ENCODE results near the gene CCDC148.

CCDC148 gene

DNA sequence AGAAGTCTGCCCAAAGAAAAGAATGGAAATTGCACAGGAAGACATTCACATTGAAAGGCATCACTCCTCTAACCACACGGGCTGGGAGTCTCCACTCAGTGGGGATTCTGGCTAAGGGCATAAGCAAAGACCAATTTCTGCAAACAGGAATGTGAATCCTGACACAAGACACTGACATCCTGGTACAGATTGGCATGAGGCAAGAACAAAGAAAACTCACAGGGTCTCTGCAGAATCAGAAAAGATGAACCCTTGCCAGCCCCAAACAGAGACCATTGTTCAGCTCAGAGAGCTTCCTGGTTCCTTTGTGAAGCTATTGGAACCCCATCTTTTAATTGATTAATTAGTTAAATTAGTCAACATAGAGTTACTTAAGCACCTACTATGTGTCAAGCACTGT lies 272.6 kb downstream of the CCDC148 start:
- TF ChIP-seq FOXP2 (optimal IDR thresholded peaks at IDR 0.05; ENCODE audit: borderline replicate concordance, extremely low read depth, extremely low read length, insufficient read depth) = no peak
- TF ChIP-seq, protein P1, sequence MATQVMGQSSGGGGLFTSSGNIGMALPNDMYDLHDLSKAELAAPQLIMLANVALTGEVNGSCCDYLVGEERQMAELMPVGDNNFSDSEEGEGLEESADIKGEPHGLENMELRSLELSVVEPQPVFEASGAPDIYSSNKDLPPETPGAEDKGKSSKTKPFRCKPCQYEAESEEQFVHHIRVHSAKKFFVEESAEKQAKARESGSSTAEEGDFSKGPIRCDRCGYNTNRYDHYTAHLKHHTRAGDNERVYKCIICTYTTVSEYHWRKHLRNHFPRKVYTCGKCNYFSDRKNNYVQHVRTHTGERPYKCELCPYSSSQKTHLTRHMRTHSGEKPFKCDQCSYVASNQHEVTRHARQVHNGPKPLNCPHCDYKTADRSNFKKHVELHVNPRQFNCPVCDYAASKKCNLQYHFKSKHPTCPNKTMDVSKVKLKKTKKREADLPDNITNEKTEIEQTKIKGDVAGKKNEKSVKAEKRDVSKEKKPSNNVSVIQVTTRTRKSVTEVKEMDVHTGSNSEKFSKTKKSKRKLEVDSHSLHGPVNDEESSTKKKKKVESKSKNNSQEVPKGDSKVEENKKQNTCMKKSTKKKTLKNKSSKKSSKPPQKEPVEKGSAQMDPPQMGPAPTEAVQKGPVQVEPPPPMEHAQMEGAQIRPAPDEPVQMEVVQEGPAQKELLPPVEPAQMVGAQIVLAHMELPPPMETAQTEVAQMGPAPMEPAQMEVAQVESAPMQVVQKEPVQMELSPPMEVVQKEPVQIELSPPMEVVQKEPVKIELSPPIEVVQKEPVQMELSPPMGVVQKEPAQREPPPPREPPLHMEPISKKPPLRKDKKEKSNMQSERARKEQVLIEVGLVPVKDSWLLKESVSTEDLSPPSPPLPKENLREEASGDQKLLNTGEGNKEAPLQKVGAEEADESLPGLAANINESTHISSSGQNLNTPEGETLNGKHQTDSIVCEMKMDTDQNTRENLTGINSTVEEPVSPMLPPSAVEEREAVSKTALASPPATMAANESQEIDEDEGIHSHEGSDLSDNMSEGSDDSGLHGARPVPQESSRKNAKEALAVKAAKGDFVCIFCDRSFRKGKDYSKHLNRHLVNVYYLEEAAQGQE (IDR thresholded peaks at IDR 0.05; ENCODE audit: insufficient read depth in 1 of 2, low read depth in 2 of 2, low read length in 2 of 2) = no peak
- no peak for TF ChIP-seq SIN3A (IDR thresholded peaks at IDR 0.05; ENCODE audit: borderline replicate concordance, insufficient read depth, low read length)
- no peak for TF ChIP-seq TAF1 (IDR thresholded peaks at IDR 0.05; ENCODE audit: borderline replicate concordance, insufficient read depth, low read length)
- TF ChIP-seq POLR2AphosphoS5 (IDR thresholded peaks at IDR 0.05; ENCODE audit: low read depth, low read length) = no peak

DNA sequence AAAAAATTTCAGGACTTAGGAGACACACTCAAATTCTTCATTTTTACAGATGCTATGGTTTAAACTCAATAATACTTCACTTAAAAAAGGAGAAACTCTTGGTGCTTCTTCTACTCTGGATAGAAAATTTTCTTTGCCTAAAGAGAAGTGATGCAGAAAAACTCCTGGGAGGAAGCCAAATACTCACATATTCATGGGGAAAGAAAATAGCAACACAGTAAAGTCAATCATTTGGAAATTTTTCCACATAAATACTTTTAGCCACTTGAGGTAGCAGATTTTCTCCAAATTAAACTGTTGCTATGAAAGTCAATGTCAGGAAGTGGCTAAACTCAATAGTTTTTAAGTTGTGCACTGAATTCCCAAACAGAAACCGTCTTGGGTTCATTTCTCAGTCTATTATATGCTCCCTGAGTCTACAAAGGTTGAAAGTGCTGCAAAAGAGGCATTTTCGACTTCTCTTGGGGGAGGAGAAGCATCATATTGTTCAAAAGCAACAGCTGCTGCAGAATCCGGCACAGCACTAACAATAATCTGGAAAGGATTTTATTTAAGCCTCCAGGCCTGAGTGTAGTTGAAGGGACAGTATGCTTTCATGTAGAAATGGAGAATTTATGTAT lies 273.8 kb downstream of the CCDC148 start:
- TF ChIP-seq POLR2AphosphoS5 (IDR thresholded peaks at IDR 0.05; ENCODE audit: low read depth, low read length) = no peak
- no peak for TF ChIP-seq TAF1 (IDR thresholded peaks at IDR 0.05; ENCODE audit: borderline replicate concordance, insufficient read depth, low read length)
- TF ChIP-seq SIN3A (IDR thresholded peaks at IDR 0.05; ENCODE audit: borderline replicate concordance, insufficient read depth, low read length) = no peak
- no peak for TF ChIP-seq FOXP2 (optimal IDR thresholded peaks at IDR 0.05; ENCODE audit: borderline replicate concordance, extremely low read depth, extremely low read length, insufficient read depth)
- TF ChIP-seq, protein P1 (IDR thresholded peaks at IDR 0.05; ENCODE audit: insufficient read depth in 1 of 2, low read depth in 2 of 2, low read length in 2 of 2) = no peak

DNA sequence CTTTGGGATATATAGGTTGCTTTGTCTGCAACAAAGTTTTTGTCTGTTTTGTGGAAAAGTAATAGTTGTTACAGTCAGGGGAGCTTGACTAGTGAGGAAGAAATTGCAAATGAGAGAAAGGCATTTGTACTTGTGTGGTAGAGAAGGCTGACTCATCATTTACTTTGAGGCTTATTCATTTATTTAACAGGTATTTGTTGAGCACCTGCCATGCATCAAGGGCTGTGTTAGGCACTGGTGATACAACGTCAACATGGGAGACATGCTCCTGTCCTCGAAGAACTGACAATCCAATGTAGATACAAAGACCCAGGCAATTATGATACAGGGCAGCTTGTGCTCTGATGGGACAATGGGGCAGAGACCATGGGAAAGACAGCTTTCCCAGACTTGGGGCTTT lies 275.4 kb downstream of the CCDC148 start:
- TF ChIP-seq POLR2AphosphoS5 (IDR thresholded peaks at IDR 0.05; ENCODE audit: low read depth, low read length) (no peak), TAF1 (IDR thresholded peaks at IDR 0.05; ENCODE audit: borderline replicate concordance, insufficient read depth, low read length) (no peak), FOXP2 (optimal IDR thresholded peaks at IDR 0.05; ENCODE audit: borderline replicate concordance, extremely low read depth, extremely low read length, insufficient read depth) (no peak), SIN3A (IDR thresholded peaks at IDR 0.05; ENCODE audit: borderline replicate concordance, insufficient read depth, low read length) (no peak)
- TF ChIP-seq, protein P1 (IDR thresholded peaks at IDR 0.05; ENCODE audit: insufficient read depth in 1 of 2, low read depth in 2 of 2, low read length in 2 of 2) = no peak

DNA sequence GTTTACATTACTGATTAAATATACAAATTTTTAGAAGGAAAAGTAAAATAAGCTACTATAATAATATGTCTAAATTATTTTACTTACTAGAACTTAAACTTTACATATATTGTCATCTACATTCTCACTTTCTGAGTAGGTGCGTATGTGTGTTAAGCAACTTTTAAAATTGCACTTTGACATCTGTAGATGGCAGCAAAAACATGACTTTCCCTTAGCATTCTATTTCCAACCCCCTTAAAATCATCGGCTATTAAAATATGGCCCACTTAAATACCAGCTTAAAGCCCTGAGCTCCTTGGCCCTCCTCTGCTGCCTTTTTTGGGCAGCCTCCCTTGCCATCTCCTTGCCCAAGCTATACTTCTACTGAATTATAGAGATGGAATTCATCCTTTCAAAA lies 276.9 kb downstream of the CCDC148 start:
- no peak for TF ChIP-seq POLR2AphosphoS5 (IDR thresholded peaks at IDR 0.05; ENCODE audit: low read depth, low read length)
- TF ChIP-seq, protein P1 (IDR thresholded peaks at IDR 0.05; ENCODE audit: insufficient read depth in 1 of 2, low read depth in 2 of 2, low read length in 2 of 2) = no peak
- TF ChIP-seq SIN3A (IDR thresholded peaks at IDR 0.05; ENCODE audit: borderline replicate concordance, insufficient read depth, low read length) = no peak
- no peak for TF ChIP-seq FOXP2 (optimal IDR thresholded peaks at IDR 0.05; ENCODE audit: borderline replicate concordance, extremely low read depth, extremely low read length, insufficient read depth)
- TF ChIP-seq TAF1 (IDR thresholded peaks at IDR 0.05; ENCODE audit: borderline replicate concordance, insufficient read depth, low read length) = no peak
